Measurements from ENCODE around the gene AMER3.

The AMER3 gene

GRCh38 chr2:130756053-130756873, 923 bp downstream of the AMER3 start:
- DNase-seq (ENCODE audit: low read depth, low spot score): peak; percentile 81

GRCh38 chr2:130756874-130757668, 1.7 kb downstream of the AMER3 start:
- DNase-seq (ENCODE audit: low read depth, low spot score): no peak

GRCh38 chr2:130759906-130760753, 4.8 kb downstream of the AMER3 start:
- DNase-seq (ENCODE audit: low read depth, low spot score): peak; percentile 38

GRCh38 chr2:130760754-130761751, 5.7 kb downstream of the AMER3 start:
- no peak for DNase-seq (ENCODE audit: low read depth, low spot score)

- DNase-seq (ENCODE audit: low read depth, low spot score): no peak
Measured at GRCh38 chr2:130762031-130762909, 6.9 kb downstream of the AMER3 start.

- DNase-seq (ENCODE audit: low read depth, low spot score): no peak
Measured at GRCh38 chr2:130762910-130763385, 7.6 kb downstream of the AMER3 start.

- no peak for DNase-seq (ENCODE audit: low read depth, low spot score)
Measured at GRCh38 chr2:130763405-130763804, 8.1 kb downstream of the AMER3 start.

GRCh38 chr2:130764035-130764820, 8.9 kb downstream of the AMER3 start:
- DNase-seq (ENCODE audit: low read depth, low spot score): no peak

GRCh38 chr2:130764821-130765115, 9.4 kb downstream of the AMER3 start:
- no peak for DNase-seq (ENCODE audit: low read depth, low spot score)

GRCh38 chr2:130765464-130765863, 10.1 kb downstream of the AMER3 start:
- no peak for DNase-seq (ENCODE audit: low read depth, low spot score)

GRCh38 chr2:130766037-130766436, 10.7 kb downstream of the AMER3 start:
- DNase-seq (ENCODE audit: low read depth, low spot score): no peak

GRCh38 chr2:130766711-130767407, 11.5 kb downstream of the AMER3 start:
- DNase-seq (ENCODE audit: low read depth, low spot score): no peak

- DNase-seq (ENCODE audit: low read depth, low spot score): no peak
Measured at GRCh38 chr2:130767408-130767775, 12.1 kb downstream of the AMER3 start.

GRCh38 chr2:130768191-130768855, 13.0 kb downstream of the AMER3 start:
- no peak for DNase-seq (ENCODE audit: low read depth, low spot score)

GRCh38 chr2:130769343-130769907, 14.1 kb downstream of the AMER3 start:
- no peak for DNase-seq (ENCODE audit: low read depth, low spot score)

GRCh38 chr2:130776550-130776949, 21.2 kb downstream of the AMER3 start:
- no peak for DNase-seq (ENCODE audit: low read depth, low spot score)

- no peak for DNase-seq (ENCODE audit: low read depth, low spot score)
Measured at GRCh38 chr2:130778781-130779180, 23.4 kb downstream of the AMER3 start.

All from astrocyte of the hippocampus (primary cell).